ENCODE data around the gene PAQR4. TPM values are rescaled to one million over a fixed set of nuclear protein-coding genes. Genes with fewer than 3 reads are reported as not detected.

PAQR4 gene
- total RNA-seq, 1 donor from 2014 or later = 9.5 TPM

DNA sequence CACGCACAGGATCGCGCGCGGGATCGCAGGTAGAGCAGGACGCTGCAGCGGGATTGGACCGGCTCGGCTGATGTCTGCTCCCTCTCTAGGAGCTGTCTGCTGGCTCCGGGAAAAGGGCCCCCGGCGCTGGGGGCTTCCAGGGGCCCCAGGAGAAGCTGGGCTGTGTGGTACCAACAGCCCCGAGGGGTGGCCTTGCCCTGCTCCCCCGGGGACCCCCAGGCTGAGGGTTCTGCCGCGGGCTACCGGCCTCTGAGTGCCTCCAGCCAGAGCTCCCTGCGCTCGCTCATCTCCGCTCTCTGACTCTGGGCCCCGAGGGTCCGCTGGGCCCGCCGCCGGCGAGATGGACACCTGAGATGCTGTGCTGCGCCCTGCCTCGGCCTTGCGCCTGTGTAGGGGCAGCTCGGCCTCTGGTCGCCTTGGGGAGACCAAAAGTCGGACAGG is 1.4 kb upstream of the PAQR4 start:
- Mint-ChIP-seq H3K9me3 (ENCODE audit: low read depth) (no peaks in the 10 kb centered on the region), H3K27ac (ENCODE audit: unreplicated experiment) (no peak overlapping the region), H3K27me3 (ENCODE audit: low read depth) (peaks cover 7% of the 10 kb centered on the region), H3K4me1 (ENCODE audit: low read depth) (peaks cover 21% of the 10 kb centered on the region), H3K4me3 (ENCODE audit: unreplicated experiment) (no peak overlapping the region), H3K36me3 (ENCODE audit: low read depth) (no peaks in the 10 kb centered on the region)
- TF ChIP-seq, protein P1, sequence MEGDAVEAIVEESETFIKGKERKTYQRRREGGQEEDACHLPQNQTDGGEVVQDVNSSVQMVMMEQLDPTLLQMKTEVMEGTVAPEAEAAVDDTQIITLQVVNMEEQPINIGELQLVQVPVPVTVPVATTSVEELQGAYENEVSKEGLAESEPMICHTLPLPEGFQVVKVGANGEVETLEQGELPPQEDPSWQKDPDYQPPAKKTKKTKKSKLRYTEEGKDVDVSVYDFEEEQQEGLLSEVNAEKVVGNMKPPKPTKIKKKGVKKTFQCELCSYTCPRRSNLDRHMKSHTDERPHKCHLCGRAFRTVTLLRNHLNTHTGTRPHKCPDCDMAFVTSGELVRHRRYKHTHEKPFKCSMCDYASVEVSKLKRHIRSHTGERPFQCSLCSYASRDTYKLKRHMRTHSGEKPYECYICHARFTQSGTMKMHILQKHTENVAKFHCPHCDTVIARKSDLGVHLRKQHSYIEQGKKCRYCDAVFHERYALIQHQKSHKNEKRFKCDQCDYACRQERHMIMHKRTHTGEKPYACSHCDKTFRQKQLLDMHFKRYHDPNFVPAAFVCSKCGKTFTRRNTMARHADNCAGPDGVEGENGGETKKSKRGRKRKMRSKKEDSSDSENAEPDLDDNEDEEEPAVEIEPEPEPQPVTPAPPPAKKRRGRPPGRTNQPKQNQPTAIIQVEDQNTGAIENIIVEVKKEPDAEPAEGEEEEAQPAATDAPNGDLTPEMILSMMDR (IDR thresholded peaks at IDR 0.05) = no peak
- DNase-seq (ENCODE audit: low spot score) = no peak

DNA sequence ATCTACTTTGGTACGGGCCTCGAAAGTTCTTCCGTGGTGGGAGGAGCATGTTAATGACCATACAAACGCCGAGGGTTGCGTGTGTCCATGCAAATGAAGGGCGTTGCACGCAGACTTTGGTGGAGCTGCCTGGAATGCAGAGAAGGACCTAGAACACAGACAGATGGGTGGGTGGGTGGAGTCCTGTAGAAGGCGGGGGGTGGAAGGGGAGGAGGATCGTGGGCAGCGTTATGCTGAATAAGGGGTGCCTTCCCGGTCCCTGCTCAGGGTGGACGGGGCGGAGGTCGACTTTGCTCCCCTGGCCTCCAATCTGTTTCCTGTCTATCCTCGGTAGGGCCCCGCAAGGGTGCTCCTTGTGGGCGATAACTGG is 795 bp upstream of the PAQR4 start:
- H3K27me3 Mint-ChIP-seq (ENCODE audit: low read depth) = peaks cover 5% of the 10 kb centered on the region
- TF ChIP-seq, protein P1 (IDR thresholded peaks at IDR 0.05) = no peak
- DNase-seq (ENCODE audit: low spot score) = no peak
- no peaks in the 10 kb centered on the region for H3K9me3 Mint-ChIP-seq (ENCODE audit: low read depth)
- H3K4me1 Mint-ChIP-seq (ENCODE audit: low read depth) = peaks cover 21% of the 10 kb centered on the region
- no peak overlapping the region for H3K27ac Mint-ChIP-seq (ENCODE audit: unreplicated experiment)
- peak overlapping the region; percentile 66 for H3K4me3 Mint-ChIP-seq (ENCODE audit: unreplicated experiment)
- H3K36me3 Mint-ChIP-seq (ENCODE audit: low read depth) = no peaks in the 10 kb centered on the region

DNA sequence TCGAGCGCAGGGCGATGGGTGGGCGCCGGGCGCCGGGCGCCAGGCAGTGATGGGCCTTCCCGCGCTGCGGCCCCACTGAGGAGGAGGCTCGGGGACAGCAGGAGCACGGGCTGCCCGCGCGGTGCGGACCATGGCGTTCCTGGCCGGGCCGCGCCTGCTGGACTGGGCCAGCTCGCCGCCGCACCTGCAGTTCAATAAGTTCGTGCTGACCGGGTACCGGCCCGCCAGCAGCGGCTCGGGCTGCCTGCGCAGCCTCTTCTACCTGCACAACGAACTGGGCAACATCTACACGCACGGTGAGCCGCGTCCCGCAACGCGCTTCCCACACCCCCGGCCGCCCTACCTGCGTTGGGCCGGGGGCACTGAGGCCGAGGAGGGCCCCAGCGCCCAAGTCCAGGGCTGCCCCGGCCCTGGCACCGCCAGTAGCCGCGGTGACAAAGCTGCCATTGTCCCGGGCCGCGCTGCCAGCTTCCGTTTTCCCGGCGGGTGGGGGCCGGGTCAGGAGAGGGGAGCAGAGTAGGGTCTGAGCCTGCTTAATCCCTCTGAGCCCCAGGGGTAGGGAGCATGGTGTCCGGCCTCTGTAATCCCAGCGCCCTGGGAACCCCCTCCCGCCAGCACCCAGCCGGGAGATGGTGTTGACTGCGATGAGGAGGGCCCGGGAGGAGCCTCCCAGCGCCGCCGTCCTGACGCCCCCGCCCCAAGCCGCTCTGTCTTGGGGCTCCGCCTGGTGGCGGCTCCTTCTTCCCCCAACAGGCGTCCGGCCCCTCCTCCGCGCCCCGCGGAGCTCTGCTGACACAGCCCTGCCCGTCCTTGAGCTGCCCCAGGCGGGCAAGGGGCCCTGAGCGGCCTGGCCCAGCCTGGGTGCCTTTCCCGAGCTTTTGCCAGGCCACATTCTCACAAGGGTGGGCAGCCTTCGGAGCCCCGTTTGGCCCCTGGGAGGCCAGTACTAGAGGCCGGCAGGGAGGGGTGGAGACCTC is 685 bp downstream of the PAQR4 start:
- Mint-ChIP-seq H3K4me1 (ENCODE audit: low read depth) (peaks cover 13% of the 10 kb centered on the region), H3K36me3 (ENCODE audit: low read depth) (no peaks in the 10 kb centered on the region), H3K27ac (ENCODE audit: unreplicated experiment) (no peak overlapping the region), H3K27me3 (ENCODE audit: low read depth) (no peaks in the 10 kb centered on the region), H3K9me3 (ENCODE audit: low read depth) (no peaks in the 10 kb centered on the region), H3K4me3 (ENCODE audit: unreplicated experiment) (peak overlapping the region; percentile 59)
- TF ChIP-seq, protein P1 (IDR thresholded peaks at IDR 0.05) = peak; percentile 76
- DNase-seq (ENCODE audit: low spot score) = no peak

DNA sequence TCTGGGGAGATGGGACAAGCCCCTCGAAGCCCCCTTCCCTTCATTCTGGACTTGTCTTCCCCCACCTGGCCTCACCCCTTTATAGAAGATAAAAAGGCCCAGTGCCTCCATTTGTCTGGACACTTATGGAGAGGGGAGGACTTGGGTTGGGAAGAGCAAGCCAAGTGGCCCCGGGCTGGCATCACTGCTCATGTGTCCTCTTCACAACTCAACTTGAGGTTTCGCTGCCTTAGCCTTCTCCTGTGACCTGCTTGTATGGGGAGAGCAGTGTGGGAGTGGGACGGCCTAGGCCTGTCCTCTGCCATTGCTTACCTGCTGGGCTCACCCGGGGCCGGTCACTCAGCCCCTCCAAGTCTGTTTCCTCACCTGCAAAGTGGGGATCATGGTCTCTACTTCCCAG is 1.4 kb downstream of the PAQR4 start:
- H3K36me3 Mint-ChIP-seq (ENCODE audit: low read depth) = no peaks in the 10 kb centered on the region
- H3K4me1 Mint-ChIP-seq (ENCODE audit: low read depth) = peaks cover 13% of the 10 kb centered on the region
- TF ChIP-seq, protein P1 (IDR thresholded peaks at IDR 0.05) = no peak
- H3K27me3 Mint-ChIP-seq (ENCODE audit: low read depth) = no peaks in the 10 kb centered on the region
- no peaks in the 10 kb centered on the region for H3K9me3 Mint-ChIP-seq (ENCODE audit: low read depth)
- peak overlapping the region; percentile 59 for H3K4me3 Mint-ChIP-seq (ENCODE audit: unreplicated experiment)
- no peak for DNase-seq (ENCODE audit: low spot score)
- H3K27ac Mint-ChIP-seq (ENCODE audit: unreplicated experiment) = no peak overlapping the region

DNA sequence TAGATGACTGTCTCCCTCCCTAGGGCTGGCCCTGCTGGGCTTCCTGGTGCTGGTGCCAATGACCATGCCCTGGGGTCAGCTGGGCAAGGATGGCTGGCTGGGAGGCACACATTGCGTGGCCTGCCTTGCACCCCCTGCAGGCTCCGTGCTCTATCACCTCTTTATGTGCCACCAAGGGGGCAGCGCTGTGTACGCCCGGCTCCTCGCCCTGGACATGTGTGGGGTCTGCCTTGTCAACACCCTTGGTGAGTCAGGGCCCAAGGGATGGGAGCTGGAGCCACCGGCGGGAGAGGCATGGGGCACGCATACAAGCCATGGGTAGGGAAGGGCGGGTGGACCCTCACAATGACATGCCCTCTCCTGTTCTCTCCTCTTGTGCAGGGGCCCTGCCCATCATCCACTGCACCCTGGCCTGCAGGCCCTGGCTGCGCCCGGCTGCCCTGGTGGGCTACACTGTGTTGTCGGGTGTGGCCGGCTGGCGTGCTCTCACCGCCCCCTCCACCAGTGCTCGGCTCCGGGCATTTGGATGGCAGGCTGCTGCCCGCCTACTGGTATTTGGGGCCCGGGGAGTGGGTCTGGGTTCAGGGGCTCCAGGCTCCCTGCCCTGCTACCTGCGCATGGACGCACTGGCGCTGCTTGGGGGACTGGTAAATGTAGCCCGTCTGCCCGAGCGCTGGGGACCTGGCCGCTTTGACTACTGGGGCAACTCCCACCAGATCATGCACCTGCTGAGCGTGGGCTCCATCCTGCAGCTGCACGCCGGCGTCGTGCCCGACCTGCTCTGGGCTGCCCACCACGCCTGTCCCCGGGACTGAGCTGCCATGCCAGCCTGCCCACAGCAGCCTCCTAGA is 2.2 kb downstream of the PAQR4 start:
- no peak for DNase-seq (ENCODE audit: low spot score)
- no peak overlapping the region for H3K4me3 Mint-ChIP-seq (ENCODE audit: unreplicated experiment)
- no peaks in the 10 kb centered on the region for H3K9me3 Mint-ChIP-seq (ENCODE audit: low read depth)
- no peaks in the 10 kb centered on the region for H3K36me3 Mint-ChIP-seq (ENCODE audit: low read depth)
- TF ChIP-seq, protein P1 (IDR thresholded peaks at IDR 0.05) = no peak
- no peak overlapping the region for H3K27ac Mint-ChIP-seq (ENCODE audit: unreplicated experiment)
- H3K4me1 Mint-ChIP-seq (ENCODE audit: low read depth) = peaks cover 13% of the 10 kb centered on the region
- no peaks in the 10 kb centered on the region for H3K27me3 Mint-ChIP-seq (ENCODE audit: low read depth)

Measured in chondrocyte (in vitro differentiated cells).